Activated CD8-positive, alpha-beta T cell treated with anti-CD3 and anti-CD28 coated beads for 36 hours (primary cell): ENCODE measurements around the gene MACROD2. TPM values are rescaled to one million over a fixed set of nuclear protein-coding genes. Genes with fewer than 3 reads are reported as not detected.

Experiments used
- ATAC-seq: fragments of 200-7000 bp; cut with Tn5 transposase; one replicate; pipeline ENCODE4 v1.10.0; 2021; ENCODE audit warnings: mild to moderate bottlenecking, moderate library complexity
- CTCF ChIA-PET: fragments of 350-600 bp; sonication (Branson Sonifier 250); formaldehyde crosslinking; loops from one replicate; lab custom pipeline; 2021; ENCODE audit warnings: antibody characterized with exemption; lab: Charles Lee
- POLR2A ChIA-PET: fragments of 350-600 bp; sonication (Branson Sonifier 250); formaldehyde crosslinking; loops from one replicate; lab custom pipeline; 2021; ENCODE audit warnings: antibody characterized with exemption; lab: Charles Lee
- DNase-seq: peaks from one replicate; pipeline ENCODE4 v3.0.0-alpha.2; 2020
- H3K27ac Mint-ChIP-seq: one replicate; pipeline ENCODE4 v1.8.0; 2021; ENCODE audit warnings: mild to moderate bottlenecking, mixed read lengths
- H3K27me3 Mint-ChIP-seq: one replicate; pipeline ENCODE4 v1.8.0; 2021; ENCODE audit warnings: mixed read lengths
- H3K36me3 Mint-ChIP-seq: one replicate; pipeline ENCODE4 v1.8.0; 2021; ENCODE audit warnings: low read depth, mixed read lengths
- H3K4me1 Mint-ChIP-seq: one replicate; pipeline ENCODE4 v1.8.0; 2021; ENCODE audit warnings: low read depth, mixed read lengths
- H3K4me3 Mint-ChIP-seq: one replicate; pipeline ENCODE4 v1.8.0; 2021; ENCODE audit warnings: mild to moderate bottlenecking, moderate library complexity, mixed read lengths
- H3K9me3 Mint-ChIP-seq: one replicate; pipeline ENCODE4 v1.8.0; 2021; ENCODE audit warnings: mixed read lengths
- CTCF ChIP-seq: fragments of 200-600 bp; IDR thresholded peaks from one replicate; pipeline ENCODE4 v1.8.0; 2022; ENCODE audit warnings: antibody characterized with exemption, mild to moderate bottlenecking
- intact Hi-C: fragments of 100-400 bp; cut with micrococcal nuclease; formaldehyde crosslinking; loops from one replicate; pipeline ENCODE4 v1.10.0; 2022
- total RNA-seq, 2 experiments: library from RNA; stranded (reverse); gene quantifications; one replicate each; pipeline ENCODE4 v1.2.3, GENCODE V29; 2021

Gene MACROD2
- total RNA-seq, 2 experiments from 2014 or later: not detected

- intact Hi-C loops: no loop called here
- no peaks in the 10 kb centered on the region for H3K36me3 Mint-ChIP-seq
- H3K4me3 Mint-ChIP-seq: peak overlapping the region; percentile 22
- peaks cover 20% of the 10 kb centered on the region for H3K27me3 Mint-ChIP-seq
- no peak for DNase-seq
- ATAC-seq: no peak
- TF ChIP-seq CTCF: no peak
- peaks cover 6% of the 10 kb centered on the region for H3K4me1 Mint-ChIP-seq
- H3K27ac Mint-ChIP-seq: no peak overlapping the region
- peaks cover 10% of the 10 kb centered on the region for H3K9me3 Mint-ChIP-seq
- ChIA-PET POLR2A (interaction anchor here (1.4 kb wide), 1 partner anchor 14 kb away, joined by 3 read pairs; no protein-coding TSS in a partner anchor), CTCF (no interaction called here)
These were observed 949 bp downstream of the MACROD2 start for GRCh38 chr20:13996265-13996664.

- POLR2A ChIA-PET: no interaction called here
- Mint-ChIP-seq H3K27ac (no peak overlapping the region), H3K9me3 (no peaks in the 10 kb centered on the region), H3K36me3 (no peaks in the 10 kb centered on the region), H3K4me3 (no peak overlapping the region), H3K4me1 (peaks cover 6% of the 10 kb centered on the region), H3K27me3 (peaks cover 20% of the 10 kb centered on the region)
- no peak for TF ChIP-seq CTCF
- ATAC-seq (no peak), DNase-seq (no peak)
- CTCF ChIA-PET: no interaction called here
- intact Hi-C loops: no loop called here
These were observed 5.6 kb downstream of the MACROD2 start for GRCh38 chr20:14000917-14001316.

GRCh38 chr20:14005996-14006395 is 10.7 kb downstream of the MACROD2 start:
- DNase-seq: no peak
- Mint-ChIP-seq H3K27me3 (peaks cover 1% of the 10 kb centered on the region), H3K4me1 (no peaks in the 10 kb centered on the region), H3K27ac (no peak overlapping the region), H3K9me3 (peaks cover 5% of the 10 kb centered on the region), H3K36me3 (no peaks in the 10 kb centered on the region), H3K4me3 (no peak overlapping the region)
- no peak for ATAC-seq
- CTCF ChIA-PET: no interaction called here
- intact Hi-C loops: no loop called here
- POLR2A ChIA-PET: no interaction called here
- TF ChIP-seq CTCF: no peak

- no peak for TF ChIP-seq CTCF
- Mint-ChIP-seq H3K9me3 (peaks cover 7% of the 10 kb centered on the region), H3K4me1 (no peaks in the 10 kb centered on the region), H3K4me3 (no peak overlapping the region), H3K36me3 (no peaks in the 10 kb centered on the region), H3K27ac (no peak overlapping the region), H3K27me3 (no peaks in the 10 kb centered on the region)
- POLR2A ChIA-PET: interaction anchor here (1.3 kb wide), 1 partner anchor 13 kb away, joined by 3 read pairs; the partner anchor contains the start of gene MACROD2
- intact Hi-C loops: no loop called here
- no peak for DNase-seq
- ATAC-seq: no peak
- CTCF ChIA-PET: no interaction called here
These were observed 13.9 kb downstream of the MACROD2 start for GRCh38 chr20:14009208-14009607.

GRCh38 chr20:14012671-14013070 is 17.4 kb downstream of the MACROD2 start:
- intact Hi-C loops: no loop called here
- Mint-ChIP-seq H3K4me1 (no peaks in the 10 kb centered on the region), H3K27ac (no peak overlapping the region), H3K9me3 (peaks cover 15% of the 10 kb centered on the region), H3K36me3 (no peaks in the 10 kb centered on the region), H3K27me3 (no peaks in the 10 kb centered on the region), H3K4me3 (no peak overlapping the region)
- TF ChIP-seq CTCF: no peak
- POLR2A ChIA-PET: no interaction called here
- ATAC-seq (no peak), DNase-seq (no peak)
- CTCF ChIA-PET: no interaction called here
